HG03196 (cell line): Measurements from ENCODE around the gene AAK1.

Experiments used
- ATAC-seq: cut with Tn5 transposase; IDR thresholded peaks from one replicate; pipeline ENCODE4 v1.9.1; 2021; ENCODE audit not compliant: unreplicated experiment

Gene AAK1

GRCh38 chr2:69603146-69603743 is 40.3 kb downstream of the AAK1 start:
- ATAC-seq = no peak

DNA sequence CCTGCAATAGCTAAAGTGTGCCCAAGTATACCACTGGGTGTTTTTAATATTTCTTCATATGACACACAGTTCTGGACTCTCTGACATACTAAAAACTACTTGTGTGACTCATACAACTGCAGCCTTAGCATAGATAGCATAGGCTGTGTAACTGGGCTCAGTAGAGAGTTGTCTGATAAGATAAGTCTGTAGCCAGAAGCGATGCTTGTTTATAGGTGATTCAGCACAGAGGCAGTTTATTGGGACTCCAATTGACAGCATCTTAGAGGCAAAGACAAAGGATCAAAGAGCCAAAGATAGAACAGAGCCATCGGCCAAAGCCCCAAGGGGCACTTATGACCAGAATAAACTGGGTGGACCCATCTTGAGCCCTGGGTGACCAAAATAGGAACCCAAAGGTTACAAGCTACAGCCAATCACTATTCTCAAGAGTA is 42.3 kb downstream of the AAK1 start:
- no peak for ATAC-seq

DNA sequence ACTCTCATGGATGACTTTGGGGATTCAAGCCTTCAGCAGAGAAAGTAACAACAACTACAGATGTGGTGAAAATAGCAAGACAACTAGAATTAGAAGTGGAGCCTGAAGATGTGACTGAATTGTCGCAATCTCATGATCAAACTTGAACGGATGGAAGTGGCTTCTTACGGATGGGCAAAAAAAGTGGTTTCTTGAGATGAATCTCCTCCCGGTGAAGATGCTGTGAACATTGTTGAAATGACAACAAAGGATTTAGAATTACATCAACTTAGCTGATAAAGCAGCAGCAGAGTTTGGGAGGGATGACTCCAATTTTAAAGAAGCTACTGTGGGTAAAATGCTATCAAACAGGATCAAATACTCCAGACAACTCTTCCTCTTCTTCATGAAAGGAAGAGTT is 43.1 kb downstream of the AAK1 start:
- no peak for ATAC-seq

- no peak for ATAC-seq
Observed at GRCh38 chr2:69597843-69598610, 45.5 kb downstream of the AAK1 start.

- ATAC-seq = no peak
Observed at GRCh38 chr2:69597105-69597504, 46.4 kb downstream of the AAK1 start.

DNA sequence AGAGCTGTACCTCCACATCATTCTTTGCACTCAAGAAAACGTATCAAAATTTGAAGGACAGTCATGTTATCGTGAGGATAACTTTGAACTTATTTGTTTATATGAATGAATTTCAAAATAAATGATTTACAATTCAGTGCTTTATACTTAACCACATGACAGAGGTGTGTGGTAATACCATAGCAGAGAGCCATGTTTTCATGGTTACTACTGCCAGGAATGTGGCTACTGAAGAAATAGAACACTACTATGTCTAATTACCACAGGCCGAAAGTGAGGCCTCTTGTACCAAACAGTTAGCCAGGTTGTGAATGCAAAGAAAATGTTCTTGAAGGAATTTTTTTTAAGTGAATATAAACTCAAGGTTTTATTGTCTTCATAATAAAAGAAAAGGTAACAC is 49.2 kb downstream of the AAK1 start:
- ATAC-seq = no peak

DNA sequence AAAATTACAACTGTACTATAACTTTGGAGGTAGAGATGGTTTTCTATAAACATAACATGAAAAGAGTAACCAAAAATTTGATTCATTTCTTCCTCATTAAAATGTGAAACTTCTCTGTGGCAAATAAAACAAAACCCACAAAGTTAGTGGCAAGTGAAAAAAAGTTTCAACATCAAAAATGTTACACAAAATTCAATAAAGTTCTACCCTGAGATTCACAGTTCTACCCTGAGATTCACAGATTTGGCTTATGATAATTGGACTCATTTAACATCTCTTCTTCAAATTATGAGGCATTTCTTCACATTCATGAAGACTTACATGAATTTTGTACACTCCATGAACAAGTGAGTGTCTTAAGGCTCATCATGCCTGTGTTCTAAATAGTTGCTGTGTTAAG is 51.0 kb downstream of the AAK1 start:
- ATAC-seq = no peak

DNA sequence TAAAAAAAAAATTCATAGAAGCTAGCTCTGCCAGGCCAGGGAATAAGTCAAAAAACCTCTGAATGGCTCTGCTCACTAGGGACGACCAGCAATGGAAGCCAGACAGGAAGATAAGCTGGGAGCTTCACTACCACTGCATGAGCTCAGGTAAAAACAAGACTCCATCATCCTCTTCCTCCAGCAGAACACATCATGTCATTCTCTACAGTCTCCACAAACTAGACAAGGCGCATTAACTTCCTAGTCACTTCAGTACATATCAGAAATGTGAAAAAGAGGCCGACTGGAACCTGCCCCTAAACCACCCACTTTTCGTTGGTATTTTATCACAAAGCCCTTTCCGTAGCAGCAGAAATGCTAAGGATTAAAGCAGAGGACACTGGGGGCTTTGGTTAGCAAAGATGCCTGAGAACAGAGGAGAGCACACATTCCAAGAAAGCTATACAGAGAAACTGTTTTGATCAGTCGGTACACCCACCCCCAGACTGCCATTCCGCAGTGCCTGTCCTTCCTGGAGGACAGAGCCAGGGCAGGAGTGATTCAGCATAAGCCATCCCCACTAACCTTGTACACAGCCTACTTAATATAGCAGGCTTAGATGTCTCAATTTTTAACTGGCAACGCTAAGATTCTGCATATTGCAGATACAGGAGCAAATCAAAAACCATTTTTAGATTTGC is 53.4 kb downstream of the AAK1 start:
- no peak for ATAC-seq

DNA sequence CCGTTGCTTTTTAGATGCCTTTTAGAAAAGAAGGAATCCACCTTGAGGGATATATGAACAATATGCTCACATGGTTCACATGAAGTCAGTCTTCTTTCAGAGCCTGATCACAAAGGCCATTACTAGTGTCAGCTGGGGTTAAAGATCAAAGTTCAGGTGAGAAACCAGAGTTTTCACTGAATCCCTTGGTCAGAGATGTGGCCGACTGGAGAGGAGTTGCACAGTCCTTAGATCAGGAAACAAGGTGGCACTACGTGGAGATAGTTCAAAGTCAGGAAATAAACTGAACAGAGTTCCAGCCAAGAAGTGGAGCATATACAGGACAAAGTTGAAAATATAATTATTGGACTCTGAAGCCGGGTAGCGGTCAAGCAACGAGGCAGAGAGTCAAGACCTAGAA is 54.6 kb downstream of the AAK1 start:
- ATAC-seq = no peak

GRCh38 chr2:69588403-69588802 is 55.1 kb downstream of the AAK1 start:
- ATAC-seq = no peak

- ATAC-seq = no peak
Observed at GRCh38 chr2:69585855-69586555, 57.5 kb downstream of the AAK1 start.

DNA sequence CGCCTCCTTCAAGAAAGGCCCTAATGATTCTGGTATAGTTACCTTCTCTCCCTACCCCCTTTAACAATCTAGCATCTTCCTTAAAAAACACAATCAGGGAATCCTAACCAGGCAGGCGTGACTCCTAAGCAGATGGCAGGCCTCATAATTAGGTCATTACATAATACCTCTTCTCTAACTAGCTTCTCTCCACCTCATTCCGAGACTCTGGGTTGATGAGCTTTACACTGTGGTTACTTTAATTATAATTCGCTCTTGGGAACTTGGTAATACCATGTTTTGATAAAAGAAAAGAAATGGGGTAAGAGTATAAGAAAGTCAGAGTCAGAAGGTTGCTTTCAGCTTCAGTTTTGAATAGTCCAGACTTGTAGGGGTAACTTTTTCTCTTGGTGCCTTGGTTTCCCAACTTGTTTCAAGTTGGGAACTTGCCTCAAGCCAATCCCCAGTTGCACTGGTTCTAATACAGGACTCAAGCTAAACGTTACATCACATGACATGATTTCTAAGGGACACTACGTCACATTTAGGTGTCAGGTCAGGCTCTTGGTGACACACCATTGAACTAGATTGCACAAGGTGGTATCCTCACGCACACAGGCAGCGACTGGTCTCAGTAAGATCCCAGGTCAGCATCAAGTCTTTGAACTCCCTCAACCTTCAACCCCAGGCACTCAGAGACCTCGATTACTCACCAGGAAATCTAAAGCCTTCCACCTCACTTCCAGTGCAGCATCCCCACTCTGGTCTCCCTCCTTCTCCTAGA is 59.2 kb downstream of the AAK1 start:
- no peak for ATAC-seq

GRCh38 chr2:69583321-69583833 is 60.2 kb downstream of the AAK1 start:
- no peak for ATAC-seq

DNA sequence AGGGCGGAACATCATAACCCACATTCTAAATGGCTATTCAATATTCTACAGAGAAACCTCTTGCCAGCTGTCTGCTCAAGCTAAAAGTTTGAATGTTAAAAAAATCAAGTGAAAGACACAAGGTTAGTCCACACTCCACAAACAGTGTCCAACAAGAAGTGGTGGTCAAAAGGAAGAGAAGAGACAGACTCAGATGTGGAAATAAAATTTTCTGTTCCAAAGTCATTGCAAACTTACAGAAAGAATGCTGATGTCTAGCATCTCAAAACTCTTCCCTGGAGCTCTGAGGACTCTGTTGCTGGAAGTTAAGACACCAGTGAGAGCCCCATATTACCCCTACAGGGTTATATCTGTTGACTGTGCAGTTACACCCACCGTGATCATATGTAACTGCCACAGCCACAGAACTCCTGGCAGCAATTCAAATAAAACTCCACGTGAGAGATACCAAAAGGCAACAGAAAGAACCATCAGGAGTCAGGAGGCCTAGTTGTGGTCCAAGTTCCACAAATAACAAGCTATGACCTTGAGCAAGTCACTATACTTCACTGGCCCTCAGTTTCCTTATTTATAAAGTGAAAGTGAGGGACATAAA is 60.9 kb downstream of the AAK1 start:
- no peak for ATAC-seq

DNA sequence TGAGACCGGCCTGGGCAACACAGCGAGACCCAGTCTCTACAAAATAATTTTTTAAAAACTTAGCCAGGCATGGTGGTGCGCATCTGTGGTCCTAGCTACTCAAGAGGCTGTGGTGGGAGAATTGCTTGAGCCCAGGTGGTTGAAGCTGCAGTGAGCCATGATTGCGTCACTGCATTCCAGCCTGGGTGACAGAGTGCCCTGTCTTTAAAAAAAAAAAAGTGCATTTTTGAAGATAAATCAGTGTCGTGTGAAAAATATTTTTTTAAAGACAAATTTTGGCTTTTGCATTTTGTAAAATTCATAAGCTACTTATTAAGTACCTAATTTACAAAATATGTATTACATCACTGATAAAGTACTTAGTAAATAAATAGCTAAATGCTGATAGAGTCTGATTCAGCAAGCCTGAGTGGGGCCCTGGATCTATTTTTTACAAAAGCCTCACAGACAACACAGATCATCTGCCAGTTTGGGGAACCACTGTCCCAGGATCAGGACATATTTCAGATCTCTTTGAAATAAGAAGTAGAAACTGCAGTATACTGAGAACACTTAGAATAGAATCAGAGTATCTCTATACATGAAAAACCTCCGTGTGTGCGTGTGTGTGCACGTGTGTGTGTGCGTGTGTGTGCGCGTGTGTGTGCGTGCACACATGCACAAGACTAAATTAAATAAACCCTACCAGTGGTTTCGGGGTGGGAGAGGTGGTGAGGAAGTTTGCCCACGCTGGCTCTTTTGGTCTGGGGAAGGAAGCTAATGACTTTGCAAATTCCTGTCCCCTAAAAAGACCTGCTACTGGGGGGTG is 61.6 kb downstream of the AAK1 start:
- no peak for ATAC-seq

- no peak for ATAC-seq
Observed at GRCh38 chr2:69580486-69580885, 63.1 kb downstream of the AAK1 start.

GRCh38 chr2:69579536-69579935 is 64.0 kb downstream of the AAK1 start:
- no peak for ATAC-seq

- ATAC-seq = no peak
Observed at GRCh38 chr2:69578198-69578540, 65.4 kb downstream of the AAK1 start.

- no peak for ATAC-seq
Observed at GRCh38 chr2:69577467-69578197, 65.9 kb downstream of the AAK1 start.
